Measurements from ENCODE around the gene CCDC28B.

The CCDC28B gene

DNA sequence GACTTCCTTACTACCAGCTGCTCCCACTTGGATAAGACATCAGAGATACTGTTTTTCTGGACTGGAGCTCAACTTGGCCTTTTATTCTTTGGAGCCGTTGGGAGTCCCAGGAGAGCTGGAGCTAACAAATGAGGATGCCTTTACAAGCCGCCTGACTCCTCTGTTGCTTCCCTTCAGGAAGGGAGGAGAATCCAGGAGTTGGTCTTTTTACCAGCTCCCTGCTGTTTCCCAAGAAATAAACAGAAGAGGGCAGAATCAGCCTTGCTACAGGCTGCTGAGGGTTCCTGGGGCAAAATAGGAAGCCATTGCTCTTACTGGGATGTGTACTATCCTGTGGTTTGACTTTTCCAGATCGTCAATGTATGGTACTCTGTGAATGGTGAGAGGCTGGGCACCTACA lies 23.3 kb downstream of the CCDC28B start:
- no peak for DNase-seq

DNA sequence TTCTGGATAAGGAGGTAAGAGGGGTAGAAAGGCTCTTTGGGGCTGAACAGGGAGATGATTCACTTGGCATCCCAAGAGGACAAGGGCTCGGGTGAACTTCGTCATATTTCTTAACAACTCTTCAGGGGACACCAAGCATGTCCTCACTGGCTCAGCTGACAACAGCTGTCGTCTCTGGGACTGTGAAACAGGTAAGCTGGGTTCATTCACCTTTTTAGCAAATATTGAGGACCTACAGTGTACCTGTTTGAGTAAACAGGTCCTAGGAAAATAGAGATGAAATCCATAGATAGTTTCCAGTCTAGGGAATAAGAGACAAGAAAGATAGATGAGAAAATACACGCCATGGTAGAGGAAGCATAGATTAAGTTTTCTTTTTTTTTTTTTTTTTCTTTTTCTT lies 23.9 kb downstream of the CCDC28B start:
- DNase-seq, result no peak

DNA sequence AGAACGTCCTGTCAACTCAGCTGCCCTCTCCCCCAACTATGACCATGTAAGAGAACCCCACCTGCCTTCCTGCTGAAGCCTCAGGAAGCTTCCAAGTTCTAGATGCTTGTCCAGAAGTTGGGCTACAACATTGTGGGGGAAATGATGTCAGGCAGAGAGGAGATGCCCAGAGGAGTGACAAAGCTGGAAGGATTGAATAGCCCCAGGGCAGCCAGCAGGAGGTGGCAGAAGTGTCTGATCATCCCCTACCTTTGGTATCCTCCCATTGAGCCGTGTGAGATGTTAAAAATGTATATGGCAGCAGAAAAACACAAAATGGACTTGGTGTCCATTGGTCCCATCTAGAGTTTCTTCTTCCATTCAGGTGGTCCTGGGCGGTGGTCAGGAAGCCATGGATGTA lies 28.4 kb downstream of the CCDC28B start:
- no peak for DNase-seq

DNA sequence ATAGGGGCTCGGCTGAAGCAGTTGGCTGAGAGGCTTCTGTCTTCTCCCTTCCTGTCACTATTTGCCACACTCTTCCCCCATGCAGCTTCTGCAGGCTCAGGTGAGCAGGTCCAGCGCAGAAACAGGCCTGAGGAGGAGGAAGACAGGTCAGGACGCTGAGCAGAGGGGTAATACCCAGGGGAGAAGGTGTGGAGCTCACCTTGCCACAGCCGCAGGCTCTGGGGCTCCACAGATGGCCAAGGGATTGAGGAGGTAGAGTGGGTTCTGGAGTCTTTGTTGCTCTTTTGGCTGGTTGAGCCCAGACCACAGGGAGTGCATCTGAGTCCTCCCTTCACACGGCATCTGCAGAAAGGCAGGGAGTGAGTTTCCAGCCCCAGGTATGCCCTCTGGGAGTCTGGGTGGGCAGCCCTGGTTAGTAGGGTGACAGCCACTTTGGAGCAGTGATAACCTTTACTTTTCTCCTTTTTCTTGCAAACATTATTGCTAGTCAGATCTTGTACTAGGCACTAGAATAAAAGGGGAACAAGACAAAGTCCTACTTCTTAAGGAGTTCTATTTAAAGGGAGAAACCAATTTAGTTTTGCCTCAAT lies 31.5 kb downstream of the CCDC28B start:
- no peak for DNase-seq

DNA sequence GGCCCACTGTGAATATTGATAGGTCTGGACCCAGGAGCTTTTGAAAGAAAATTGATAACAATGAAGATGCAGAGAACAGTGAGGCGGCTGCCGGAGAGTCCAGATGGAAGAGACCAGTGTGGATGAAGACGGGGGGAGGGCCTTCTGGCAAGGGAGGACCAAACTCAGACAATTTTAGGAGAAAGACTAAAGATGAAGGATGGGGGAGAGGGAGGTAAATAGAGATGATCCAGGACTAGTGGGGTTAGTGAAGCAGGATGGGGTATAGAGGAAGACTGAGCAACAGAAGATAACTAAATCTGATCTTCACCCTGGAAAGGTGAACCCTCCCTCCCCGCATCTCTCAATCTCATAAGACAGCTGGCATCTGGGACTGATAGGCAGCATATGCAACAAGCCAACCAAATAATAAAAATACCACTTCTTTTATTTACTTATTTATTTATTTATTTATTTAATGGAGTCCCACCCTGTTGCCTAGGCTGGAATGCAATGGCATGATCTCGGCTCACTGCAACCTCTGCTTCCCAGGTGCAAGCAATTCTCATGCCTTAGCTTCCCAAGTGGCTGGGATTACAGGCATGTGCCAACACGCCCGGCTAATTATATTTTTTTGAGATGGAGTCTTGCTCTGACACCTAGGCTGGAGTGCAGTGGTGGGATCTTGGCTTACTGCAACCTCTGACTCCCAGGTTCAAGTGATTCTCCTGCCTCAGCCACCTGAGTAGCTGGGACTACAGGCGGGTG lies 32.3 kb downstream of the CCDC28B start:
- DNase-seq, result no peak

DNA sequence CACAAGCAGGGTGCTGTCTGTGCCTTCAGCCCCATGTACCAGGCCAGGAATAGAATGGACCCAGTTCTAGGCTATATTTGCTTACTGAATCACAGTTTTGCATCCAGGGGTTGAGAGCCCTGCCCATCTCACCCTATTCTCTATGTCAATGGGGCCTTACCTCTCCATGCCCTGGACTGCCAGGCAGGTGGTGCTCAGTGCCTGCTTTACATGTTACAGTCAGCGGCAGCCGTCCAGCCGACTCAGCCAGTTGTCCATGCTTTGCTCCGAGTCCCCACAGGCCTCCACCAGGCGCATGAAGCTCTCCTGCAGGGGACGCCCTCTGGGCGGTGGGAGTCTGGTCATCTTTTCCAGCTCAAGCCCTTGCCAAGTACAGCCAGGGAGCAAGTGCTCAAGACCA lies 34.4 kb downstream of the CCDC28B start:
- no peak for DNase-seq

DNA sequence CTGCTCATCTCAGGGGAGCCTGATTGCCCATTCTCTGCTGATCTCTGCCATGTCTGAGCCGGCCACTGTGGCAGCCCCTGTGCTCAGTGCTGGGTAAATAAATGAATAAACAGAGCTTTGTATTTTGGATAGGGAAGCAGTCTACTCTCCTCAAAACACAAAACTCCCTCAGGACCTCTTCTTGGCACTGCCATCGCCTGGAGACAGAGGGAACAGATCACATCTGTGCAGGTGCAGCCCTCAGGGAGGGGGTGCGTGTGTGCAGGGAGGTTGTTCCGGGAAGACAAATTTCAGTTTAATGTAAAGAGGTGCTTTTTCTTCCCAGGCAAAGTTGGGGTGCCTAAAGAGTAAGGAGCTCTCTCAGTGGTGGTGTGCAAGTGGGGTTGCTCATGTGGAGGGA lies 38.9 kb downstream of the CCDC28B start:
- DNase-seq, result no peak

DNA sequence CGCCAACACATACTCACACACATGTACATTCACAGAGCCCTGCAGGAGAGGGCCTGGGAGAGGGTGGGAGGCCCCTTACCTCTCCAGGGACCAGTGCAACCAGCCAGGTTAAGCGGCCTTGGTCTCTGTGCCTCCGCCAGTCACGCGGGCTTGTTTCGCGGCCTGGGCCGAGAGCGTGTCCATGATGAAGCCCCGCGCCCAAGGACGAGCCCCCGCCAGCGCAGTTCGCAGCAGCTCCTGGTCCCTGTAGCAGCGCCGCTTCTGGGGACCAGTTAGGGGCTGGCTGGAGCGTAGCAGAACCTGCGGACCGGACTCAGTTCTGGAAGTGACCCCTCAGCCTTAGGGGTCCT lies 39.4 kb downstream of the CCDC28B start:
- no peak for DNase-seq

DNA sequence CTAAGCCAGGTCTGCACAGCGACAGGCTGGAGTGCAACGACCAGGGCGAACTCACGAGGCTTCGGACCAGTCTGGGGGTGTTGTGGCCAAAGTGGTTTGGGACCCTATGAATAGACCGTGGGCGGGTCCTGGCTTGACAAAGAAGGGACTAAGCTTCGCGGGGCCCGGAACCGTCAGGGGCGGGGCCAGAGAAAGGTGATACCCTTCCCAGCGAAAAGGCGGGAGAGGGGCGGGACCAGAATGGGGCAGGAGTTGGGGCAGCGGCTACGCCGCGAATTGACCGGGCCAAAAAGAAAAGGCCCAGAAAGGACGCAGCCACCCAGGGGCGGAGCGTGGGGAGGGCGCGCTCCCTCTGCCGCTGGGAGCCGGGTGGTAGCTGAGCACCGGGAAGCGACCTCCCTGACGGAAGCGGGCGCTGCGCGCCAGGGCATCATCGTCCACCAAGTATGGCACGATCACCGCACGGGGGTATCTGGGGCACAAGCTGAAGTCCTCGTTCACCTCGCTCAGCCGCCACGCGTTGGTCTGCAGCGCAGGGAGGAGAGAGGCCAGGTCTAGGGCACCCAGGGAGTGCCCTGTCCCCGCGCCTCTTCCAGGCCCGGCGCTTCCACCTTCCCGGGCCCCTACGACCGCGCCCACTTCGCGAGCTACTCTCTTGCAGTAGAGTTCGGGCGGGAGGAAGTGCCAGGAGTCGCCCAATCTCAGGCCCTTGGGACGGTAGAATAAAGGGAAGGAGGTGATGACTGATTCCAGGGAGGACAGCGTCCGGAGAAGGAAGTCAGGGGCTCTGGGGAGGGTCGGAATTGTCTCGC lies 40.0 kb downstream of the CCDC28B start:
- DNase-seq, result peak; percentile 15 to 76

DNA sequence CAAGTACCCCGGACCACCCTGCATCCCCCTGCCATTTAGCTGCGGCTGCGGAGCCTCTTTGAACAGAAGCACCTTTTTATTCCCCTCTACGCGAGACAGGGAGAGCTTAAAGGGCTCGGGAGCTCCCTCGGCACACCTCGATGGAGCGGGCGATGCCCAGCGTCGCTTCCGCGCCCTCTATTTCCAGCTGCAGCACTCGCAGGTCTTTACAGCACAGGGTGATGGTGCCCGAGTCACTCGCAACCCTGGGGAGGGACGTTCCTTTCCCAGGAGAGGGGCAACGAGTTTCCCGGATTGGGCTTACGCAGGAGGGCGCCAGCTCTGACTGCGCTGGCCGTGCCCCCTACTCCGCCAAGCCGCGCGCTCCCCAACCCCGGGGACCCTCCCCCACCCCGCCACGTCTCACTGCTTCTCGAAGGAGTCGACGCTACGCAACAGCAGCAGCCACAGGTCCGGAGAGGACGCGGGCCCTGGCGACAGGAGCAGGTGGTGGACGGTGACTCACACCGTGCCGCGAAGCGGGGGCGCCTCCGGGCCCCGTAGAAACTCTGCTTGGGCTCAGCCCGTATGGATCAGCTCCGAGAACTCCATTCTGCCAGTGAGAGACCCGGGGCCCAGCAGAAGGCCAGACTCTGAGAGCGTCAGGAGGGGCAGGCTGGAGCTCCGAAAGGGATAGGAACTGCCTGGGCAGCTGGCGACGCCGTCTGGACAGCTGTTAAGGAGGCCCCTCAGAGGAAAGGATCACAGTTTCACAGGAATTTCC lies 40.8 kb downstream of the CCDC28B start:
- peak; percentile 13 to 74 for DNase-seq

DNA sequence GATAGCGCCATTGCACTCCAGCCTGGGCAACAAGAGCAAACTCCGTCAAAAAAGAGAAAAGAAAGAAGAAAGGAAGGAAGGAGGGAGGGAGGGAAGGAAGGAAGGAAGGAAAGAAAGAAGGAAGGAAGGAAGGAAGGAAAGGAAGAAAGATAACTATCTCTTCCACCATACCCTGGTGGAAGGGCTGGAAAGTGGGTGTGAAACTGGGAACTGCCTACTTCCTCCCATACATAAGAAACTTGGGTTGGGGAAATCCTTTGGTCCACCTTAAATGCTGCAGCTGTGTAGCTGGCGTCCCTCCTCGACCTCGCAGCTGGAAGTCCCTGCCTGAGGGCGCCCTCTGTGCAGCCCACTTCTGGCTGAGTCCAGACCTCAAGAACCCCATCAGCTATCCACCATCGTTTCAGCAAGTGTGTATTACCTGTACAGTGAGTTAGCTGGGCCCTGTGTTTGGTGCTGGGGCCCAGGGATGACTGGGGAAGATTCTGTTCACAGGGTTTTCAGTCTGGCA lies 42.0 kb downstream of the CCDC28B start:
- DNase-seq, result peak in 1 of 2 experiments; percentile 53

DNA sequence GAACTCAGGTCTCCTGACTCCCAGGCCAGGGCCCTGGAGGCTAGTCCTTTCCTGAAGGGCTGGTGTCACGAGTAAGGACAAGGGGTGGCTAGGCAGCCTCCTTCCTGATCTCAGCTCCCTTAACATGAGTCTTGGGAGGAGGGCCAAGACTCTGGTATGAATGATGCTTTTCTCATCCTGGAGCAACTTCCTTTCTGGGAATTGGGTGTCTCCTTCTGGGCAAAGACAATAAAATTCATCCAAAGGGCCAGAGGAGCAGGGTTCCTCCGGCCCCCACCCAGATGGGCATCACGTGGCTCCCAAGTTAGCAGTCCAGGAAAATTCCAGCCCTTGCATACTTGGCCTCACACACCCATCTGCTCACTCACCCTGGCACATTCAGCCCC lies 46.5 kb downstream of the CCDC28B start, which contains the start of gene FAM167B:
Gene FAM167B (plus strand): TSS at position 335 of the 386 bp plus-strand sequence. CDS start 200 bp downstream, outside the sequence.
- no peak for DNase-seq

DNA sequence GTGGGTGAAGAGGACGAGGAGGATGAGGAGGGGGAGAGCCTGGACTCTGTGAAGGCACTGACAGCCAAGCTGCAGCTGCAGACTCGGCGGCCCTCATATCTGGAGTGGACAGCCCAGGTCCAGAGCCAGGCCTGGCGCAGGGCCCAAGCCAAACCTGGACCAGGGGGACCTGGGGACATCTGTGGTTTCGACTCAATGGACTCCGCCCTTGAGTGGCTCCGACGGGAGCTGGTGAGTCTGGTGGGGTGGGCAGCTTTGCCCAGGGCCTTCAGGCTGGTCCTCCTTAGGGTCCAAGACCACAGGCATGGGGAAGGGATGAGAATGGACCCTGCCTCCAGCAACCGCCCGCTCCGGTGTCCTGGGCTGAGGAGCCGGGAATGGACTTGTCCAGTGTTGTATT lies 47.1 kb downstream of the CCDC28B start:
- DNase-seq, result no peak

DNA sequence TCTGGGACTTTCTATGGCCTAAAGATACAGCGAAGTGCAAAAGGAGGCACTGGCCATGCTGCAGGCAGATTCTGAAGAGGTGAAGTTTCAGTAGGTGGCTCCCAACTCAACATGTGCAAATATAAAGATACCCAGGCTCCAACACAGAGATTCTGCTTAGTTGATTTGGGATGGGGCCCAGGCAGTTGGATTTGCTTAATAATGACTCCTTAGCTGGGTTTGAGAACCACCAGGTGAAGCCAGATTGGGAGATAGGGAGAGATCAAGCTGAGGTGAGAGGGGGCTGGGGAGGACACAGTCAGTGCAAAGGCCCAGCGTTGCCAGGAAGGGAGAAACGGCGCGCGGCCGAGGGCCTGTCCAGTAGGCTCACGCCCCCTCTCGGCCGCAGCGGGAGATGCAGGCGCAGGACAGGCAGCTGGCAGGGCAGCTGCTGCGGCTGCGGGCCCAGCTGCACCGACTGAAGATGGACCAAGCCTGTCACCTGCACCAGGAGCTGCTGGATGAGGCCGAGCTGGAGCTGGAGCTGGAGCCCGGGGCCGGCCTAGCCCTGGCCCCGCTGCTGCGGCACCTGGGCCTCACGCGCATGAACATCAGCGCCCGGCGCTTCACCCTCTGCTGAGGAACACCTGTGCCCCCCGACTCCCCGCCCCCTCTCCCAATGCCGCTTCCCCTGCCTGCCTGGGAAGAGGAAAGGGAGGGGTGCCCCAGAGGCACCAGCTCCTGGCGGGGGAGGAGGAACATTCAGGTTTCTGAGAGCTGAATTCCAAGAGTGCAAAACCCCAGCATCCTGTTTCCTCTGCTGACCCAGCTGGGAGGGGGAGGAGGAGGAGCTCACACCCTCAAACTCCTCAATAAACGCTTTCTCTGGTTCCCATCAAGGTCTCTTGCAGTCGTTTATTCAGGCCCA lies 47.8 kb downstream of the CCDC28B start:
- DNase-seq, result no peak

DNA sequence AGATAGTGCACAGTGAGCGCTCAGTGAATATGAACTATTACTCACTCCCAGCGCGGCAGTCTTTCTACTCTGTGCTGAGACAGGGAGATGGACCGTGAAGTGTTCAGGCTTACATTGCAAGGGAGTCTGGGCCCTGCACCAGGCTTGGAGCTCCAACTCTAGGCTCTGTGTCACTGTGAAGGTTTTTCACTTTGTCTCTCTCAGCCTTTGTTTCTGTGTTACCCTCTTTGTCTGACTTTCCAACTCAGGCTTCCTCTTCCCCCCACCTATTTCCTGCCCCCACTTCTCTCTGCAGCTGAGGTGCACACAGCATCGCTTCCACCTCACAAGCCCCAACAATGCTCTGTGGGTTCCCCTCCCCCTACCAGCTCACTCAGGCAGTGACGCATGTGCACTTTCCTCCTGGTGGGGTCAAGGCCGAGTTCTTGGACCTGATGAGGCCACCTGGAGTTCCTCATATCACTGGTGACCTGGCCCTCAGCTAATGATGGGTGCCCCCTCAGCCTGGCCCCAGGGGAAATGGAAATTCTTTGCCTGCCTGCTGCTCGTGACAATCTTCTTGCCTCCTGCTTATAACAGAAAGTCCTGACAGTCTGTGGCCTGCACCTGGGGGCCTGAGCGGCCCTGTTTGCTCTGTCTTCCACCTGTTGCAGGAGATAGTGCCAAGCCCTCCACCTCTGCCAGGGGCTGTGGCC lies 49.6 kb downstream of the CCDC28B start:
- no peak for DNase-seq

DNA sequence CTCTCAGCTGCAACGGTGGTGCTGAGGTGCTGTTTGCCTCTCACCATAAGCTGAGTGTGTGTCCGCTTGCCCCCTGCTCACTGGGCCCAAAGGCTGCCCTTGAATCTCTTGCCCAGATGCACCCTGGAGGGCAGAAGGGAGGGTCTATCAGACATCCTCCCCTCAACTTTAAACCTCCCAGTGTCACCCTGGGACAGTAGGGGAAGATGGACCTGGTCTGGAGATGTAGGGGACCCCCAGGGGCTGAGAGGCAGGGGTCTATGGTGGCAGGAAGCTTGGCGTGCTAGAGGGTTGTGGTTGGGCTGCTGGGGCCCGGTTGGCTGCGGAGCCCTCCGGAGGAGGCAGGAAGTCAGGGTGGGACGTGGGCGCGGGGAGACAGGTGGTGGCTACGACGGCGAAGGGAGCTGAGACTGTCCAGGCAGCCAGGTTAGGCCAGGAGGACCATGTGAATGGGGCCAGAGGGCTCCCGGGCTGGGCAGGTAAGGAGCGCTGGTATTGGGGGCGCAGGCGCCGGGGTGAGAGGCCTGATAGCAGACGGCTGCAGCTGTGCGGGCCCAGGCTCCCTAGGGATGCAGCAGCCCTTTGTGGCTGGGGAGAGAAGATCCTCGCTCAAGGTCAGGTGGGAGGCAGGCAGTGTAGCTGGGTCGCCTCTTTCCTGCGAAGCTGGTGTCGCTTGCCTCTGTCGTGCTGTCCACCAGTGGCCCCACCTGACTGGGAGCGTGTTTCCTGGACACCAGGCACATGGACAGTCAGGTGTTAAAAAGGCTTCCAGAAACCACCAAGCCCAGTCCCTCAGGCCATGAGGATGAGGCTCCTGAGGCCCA lies 50.7 kb downstream of the CCDC28B start, which contains the start of gene LCK:
Gene LCK (plus strand): TSS at position 373 of the 824 bp plus-strand sequence. CDS start 23,065 bp downstream, outside the sequence.
- no peak for DNase-seq
